DND-41 (cell line): ENCODE data around the gene SEC24D.

ENCODE experiments used
- CTCF ChIP-seq: IDR thresholded peaks from 2 replicates; pipeline ENCODE4 v1.5.1; 2012; ENCODE audit warnings: borderline replicate concordance, low read length, moderate library complexity, mild to moderate bottlenecking; ENCODE audit not compliant: poor library complexity, severe bottlenecking; ENCODE audit errors: extremely low read depth
- EZH2 ChIP-seq: IDR thresholded peaks from 3 replicates; pipeline ENCODE4 v1.6.1; 2012; ENCODE audit warnings: borderline replicate concordance, low read depth, mild to moderate bottlenecking, moderate library complexity, low read length, inconsistent platforms; ENCODE audit not compliant: severe bottlenecking

- TF ChIP-seq CTCF (no peak), EZH2 (no peak)
These were observed 24.1 kb downstream of the SEC24D start for GRCh38 chr4:118811832-118812231.
